HG03460 (cell line): ENCODE results near the gene MED23.

ENCODE experiments used
- ATAC-seq: cut with Tn5 transposase; IDR thresholded peaks from one replicate; pipeline ENCODE4 v1.9.1; 2021; ENCODE audit not compliant: unreplicated experiment

Gene MED23

GRCh38 chr6:131523988-131524673 is 103.9 kb downstream of the MED23 start:
- no peak for ATAC-seq
